GM19025 (cell line): ENCODE results near the gene RAB15.

ENCODE experiments used
- ATAC-seq: cut with Tn5 transposase; IDR thresholded peaks from one replicate; pipeline ENCODE4 v1.9.1; 2021; ENCODE audit warnings: mild to moderate bottlenecking, low read depth, moderate library complexity; ENCODE audit not compliant: unreplicated experiment

The RAB15 gene

DNA sequence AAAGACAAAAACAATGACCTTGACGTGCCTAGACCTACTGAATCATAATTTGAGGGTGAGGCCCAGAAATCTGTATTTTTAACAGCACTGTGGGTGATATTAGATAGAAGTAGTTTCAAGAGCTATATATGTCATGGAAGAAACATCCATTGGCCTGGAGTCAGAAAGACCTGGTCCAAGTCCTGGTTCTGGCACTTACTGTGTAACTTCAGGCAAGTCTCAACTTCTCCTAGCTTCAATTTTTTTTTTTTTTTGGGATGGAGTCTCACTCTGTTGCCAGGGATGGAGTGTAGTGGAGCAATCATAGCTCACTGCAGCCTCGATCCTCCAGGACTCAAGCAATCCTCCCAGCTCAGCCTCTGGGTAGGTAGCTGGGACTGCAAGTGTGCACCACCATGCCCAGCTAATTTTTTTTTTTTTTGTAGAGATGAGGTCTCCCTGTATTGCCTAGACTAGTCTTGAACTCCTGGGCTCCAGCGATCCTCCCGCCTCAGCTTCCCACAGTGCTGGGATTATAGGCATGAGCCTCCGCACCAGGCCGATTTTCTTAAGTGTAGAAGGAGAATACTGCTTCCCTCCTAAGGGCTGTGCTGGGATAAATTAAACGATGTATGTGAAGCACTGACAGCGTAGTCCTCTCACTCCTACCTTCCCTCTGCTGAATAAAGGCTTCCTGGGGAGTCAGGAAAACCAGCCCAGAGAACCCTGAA is 15.3 kb downstream of the RAB15 start:
- no peak for ATAC-seq

DNA sequence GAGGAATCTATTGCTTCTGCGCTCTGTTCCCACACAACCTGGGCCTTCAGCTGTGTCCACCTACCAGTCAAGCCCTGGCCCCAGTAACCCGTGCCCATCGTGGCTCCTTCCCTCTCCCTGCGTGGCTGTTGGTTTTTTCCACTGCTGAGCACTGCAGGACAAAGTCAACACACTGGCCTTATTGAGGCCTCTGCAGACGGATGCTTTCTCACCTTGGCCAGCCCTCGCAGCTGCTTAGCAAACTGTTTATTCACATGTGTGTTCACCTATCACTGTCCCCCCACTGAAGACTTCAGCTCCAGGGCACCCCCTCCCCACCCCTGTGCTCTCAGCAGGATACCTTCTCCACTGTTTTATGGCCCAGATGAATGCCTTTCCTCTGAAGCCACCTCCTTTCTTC is 16.8 kb downstream of the RAB15 start:
- ATAC-seq = no peak

DNA sequence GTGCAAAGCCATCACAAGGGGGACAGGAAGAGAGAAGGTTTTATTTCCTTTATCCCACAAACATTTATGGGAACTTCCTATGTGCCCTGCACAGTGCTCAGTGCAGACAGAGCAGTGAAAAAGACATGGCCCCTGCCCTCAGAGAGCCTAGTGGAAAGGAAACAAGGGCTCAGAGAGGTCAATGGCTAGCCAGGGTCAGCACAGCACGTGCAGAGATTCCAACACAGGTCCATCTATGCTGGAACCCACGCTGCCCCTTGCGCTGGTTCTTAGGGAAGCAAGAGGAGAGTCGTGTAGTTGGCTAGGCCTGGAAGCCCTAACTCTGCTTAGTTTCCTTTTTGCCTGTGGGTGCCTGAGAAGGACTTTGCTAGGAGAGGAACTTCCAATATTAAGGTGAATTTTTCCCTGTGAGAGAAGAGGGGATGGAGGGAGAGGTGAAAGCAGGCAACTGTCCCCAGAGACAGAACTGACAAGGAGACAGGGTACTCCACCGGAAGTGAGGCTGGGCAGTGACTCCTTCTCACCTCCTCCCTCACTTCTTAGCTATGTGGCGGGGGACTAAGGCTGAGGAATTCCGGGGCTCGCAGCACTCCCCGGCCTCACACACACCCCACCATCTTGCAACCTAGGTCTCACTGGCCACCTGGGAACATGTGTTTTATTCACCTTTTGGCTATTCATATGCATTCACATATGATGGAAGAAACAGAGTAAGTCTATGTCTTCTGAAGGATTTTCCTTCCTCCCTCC is 17.5 kb downstream of the RAB15 start:
- no peak for ATAC-seq

DNA sequence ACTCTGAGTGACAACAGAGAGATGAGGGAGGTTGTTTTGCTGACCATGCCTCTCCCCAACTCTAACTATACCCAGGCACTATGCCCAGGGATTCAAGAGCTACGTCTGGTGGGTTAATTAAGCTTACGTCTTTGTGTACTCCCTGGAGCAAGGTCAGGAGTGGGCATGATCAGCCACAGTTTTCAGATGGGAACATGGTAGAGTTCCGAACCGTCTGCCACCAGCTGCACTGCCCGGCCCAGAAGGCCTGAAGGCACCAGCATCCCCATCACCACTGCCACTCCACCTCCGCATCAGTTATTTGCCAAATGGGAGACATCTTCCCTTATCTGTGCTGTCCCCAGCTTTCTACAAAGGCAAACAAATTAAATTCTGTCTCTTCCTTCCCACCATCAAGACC is 18.5 kb downstream of the RAB15 start:
- no peak for ATAC-seq

DNA sequence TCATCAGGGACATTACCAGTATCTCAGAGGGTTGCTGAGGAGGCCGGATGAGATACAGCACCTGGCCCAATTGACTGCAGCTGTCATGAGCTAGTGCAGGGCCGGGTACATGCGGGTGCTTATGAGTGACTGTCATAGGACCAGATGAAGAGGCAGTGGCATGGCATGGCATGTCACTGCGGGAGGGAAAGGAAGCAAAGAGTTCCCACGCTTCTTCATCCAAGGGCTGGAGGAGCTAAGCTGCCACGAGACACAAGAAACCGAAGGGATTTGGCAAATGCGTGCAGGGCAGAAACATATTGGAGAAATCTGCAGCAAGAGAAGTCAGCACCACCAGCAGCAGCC is 18.9 kb downstream of the RAB15 start:
- ATAC-seq = no peak

DNA sequence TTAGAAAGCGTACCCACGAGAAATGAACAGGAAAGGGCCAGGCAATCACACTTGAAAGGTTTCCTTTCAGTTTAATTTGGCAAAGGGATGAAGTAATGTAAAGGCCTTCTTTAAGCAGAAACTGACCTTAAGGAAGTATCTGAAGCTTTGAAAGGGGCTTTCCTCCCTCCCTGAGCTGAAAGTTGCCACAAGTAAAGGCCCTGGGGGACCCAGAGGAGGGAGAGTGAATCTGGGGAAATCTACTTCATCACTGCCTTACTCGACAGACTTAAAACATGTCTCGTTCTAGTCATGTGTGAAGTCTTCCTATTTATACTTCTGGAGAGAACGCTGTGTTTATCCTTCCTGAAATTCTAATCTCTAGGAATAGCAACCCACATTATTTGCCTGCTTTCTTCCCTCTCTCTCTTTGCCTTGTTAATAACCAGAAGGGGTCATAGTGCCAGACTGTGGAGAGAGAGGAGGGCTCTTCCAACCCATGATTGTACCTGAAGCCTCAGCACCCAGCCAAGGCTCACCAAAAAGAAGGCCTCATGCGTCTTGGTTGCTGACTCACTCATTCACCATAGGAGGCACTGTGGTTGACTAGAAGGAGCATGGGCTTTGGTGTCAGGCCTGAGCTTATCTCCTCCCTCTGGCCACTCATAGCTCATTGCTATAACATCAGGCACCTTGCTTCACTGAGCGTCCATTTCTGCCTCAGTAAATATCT is 19.4 kb downstream of the RAB15 start:
- no peak for ATAC-seq

DNA sequence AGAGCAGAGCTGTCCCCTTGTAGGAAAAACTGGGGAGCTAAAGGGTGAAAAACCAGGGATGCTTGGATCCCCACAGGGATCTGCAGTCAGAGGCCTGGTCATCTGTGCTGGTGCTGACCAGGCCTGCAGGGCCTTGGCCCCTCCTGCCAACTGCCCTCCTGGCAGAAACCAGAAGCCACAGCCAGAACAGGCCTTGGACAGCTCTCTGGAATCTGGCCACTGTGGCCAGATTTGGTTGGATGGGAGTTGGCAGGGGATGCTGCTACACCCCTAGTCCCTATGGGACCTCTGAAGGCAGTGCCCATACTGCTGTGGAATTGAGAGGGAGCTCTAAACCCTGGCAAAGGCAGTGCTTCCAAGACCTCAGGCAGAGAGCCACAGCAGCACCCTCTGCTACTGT is 20.4 kb downstream of the RAB15 start:
- ATAC-seq = no peak

DNA sequence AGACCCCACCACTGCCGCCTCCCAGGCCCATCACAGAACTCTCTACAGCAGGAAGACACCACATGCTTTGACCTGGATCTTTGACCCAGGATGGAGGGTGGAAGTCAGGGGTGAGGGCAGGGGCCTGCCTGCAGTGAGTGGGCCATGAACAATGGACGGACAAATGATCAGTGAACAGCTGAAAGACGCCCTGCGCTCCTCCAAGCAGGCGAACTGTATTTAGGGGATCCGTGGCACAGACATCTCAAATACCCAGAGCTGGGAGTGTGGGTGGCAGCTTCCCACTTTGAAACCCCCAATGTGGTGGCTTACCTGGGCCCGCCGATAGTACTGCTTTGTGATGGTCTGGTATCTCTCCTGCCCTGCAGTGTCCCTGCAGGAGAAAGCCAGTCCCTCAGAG is 20.8 kb downstream of the RAB15 start:
- no peak for ATAC-seq

DNA sequence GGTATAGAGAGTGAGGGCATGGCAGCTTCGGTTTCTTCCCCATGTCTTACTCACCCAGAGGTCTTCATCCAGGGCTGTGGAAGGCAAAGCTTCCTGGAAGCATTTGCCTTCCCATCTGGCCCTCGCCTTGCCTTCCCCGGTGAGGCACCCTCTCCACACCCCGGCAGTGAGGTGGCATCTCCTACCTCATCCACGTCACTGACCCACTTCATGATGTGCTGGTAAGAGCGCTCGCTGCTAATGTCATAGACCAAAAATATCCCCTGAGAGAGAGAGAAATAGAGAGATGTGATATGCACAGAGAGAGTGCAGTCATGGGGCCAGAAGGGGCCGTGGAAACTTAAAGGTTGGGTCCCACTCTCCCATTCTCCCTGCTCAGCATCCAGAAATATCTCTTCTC is 21.2 kb downstream of the RAB15 start:
- no peak for ATAC-seq

DNA sequence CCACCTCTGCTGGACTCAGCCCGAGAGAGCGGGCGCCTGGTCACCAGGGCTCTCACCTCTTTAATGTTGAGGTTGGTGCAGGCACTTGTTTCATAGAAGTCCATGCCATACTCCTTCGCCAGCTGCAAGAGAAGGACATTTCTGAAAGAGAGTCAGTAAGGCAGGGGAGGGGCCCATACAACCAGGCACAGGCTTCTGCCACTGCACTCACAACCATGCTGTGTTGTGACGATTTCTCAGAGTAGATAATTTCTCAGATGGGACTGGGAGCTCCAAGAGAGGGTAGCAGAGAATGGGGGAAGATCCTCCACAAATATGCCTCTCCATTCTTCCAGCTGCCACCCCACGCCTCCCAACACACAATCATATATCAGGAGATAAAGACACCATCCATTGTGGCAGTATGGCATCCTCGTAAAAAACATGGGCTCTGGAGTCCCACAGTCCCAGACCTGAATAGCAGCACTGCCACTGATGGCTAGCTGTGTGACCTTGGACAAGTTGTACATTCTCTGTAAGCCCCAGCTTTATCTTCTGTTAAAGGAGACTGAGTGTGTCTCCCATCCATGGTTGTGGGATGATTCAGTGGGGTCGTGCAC is 23.4 kb downstream of the RAB15 start:
- no peak for ATAC-seq

DNA sequence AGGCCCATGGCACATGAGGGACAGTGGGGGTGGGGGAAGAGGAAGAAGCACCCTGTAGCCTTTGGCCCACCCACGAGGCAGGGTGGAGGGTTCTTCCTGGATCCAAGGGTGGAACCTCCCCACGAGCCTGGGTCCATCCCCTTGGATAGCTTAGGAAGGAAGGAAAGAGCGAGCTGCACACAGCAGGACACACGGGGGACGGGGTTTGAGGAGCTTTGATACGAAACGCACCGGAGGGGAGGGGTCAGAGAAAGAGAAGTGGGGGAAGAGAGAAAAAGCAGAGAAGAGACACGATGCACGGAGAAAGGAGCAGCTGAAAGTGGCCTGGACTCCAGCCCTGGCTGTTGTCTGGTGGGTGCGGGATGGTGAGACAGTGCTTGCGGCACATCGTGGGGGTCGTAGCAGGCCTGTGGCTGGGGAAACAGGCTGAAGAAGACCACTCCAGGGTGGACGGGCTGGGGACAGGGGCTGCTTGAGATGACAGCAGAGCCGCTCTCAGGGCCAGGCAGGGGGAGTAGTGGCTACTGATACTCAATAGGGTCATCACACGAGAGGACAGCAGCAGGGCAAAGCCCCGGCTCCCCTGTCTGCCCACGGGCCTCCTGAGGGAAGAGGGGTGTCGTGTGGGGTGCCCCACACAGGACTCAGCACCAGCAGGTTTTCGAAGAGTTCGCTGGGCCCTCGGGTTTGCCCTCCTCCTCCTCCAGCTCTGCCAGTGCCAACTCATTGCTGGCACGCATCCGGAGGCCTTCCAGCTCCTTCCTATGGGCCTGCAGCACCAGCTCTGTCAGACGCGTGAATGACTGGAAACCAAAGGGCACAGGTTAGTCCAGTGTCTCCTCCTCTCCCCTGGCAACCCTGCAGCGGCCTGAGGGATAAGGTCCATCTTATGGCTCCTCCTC is 24.2 kb downstream of the RAB15 start:
- no peak for ATAC-seq

DNA sequence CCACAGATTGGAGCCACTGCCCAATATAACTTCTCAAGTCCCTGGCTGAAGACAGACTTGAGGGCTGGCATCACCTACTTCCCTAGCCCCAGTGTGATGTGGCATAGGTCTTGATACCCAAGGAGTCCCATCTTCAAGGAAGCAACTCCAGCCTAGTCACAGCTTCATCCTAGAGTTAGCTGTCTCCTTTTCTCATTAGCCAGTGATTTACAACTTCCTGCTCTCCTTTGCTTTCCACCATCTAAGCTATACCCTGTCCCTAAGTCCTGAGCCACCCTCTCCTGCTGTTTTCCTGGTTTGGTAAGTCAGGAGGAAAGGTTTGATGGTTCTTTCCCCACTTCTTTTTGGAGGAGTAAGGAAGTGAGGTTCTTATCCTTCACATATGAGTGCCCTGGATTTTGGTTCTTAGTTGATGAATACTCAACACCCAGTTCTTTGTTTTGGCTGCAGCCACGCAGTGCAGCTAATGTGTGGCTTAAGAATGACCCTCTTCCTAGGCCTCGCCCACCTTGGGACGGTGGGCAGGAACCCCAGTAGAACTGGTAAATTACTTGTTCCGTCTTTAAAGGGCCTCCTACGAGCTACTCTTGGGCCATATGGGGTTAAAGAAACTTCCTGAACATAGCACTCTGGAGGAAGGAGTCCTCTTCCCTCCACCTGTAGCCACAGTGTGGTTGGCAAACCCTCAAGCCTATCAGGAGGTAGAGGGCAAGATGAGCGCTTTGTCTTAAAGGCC is 25.7 kb downstream of the RAB15 start:
- no peak for ATAC-seq

DNA sequence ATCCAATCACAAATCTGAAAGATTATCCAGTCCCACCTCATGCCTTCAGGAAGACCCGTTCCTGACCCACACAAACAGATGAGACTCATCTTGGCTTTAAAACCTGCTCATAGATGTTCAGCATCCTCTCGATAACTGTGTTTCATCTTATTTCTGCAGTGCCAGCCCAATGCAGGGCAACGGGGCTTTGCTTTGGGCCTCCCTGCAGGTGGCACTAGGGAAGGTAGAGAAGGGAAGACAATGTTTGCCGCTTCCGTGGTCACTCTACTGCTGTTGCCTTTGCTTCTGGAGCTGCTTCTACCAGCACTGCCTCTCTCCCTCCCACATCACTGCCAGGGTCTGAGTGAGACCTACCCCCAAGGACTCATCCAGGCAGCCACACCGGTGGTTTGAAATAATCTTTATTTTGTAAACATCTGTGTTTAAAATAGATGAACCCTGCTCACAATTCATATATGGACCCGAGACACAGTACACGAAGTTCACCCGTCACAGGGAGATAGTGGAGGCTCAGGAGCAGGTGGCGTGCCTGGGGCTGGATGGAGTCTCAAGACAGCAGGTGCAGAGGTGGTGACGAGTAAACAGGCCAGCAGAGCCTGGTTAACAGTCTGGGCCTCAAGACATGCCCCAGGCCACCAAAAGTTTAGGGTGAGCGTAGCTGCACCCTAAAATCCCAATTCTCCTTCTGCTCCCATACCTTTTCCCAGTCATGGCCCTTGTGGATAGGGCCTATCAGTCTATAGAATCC is 26.5 kb downstream of the RAB15 start:
- ATAC-seq = no peak

DNA sequence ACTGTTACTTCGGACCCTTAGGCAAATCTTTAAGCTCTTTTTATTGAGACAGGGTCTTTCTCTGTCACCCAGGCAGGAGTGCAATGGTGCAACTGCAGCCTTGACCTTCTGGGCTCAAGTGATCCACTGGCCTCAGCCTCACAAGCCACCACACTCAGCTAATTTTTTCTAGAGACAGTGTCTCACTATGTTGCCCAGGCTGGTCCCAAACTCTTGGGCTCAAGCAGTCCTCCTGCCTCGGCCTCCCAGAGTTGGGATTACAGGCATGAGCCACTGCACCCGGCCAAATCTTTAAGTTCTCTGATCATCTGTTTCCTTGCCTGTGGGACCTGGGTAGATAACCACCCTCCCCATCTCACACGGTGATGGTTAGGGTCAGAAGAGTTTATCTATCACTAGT is 27.3 kb downstream of the RAB15 start:
- no peak for ATAC-seq

DNA sequence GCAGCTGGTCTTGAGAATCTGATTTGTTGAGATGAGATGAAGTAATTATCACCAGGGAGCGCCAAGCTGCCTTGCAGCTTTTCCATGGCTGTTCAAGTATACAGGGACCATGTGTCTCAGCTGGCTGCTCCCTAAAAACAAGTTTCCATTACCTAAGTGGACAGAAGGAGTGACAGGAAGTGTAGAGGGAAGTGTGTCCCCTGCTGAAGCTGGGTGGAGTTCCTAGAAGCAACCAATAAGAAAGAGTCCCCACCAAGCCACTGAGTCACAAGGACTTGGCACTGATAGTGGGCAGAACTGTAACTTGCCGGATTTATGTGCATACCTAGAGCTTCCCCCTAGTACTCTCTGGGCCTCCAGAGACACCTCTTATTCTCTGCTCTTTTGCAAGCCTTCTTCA is 28.1 kb downstream of the RAB15 start:
- ATAC-seq = no peak

DNA sequence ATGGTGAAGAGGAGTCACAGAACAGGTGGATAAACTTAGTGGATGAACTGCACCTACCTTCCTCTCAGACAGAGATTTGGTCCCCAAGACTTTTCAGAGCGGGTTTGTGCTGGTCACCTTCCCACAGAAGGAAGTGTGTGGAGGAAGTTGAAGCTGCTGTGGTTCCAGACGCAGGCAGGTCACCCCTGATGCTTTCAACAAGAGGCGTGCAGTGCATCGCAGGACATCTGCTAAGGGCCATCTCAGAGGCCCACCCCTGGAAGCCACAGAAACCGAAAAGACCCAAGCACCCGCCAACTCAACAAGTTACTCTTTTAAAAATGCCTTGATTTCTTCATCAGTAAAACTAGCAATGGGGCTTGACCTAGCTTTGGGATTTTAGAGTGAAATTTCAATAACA is 28.6 kb downstream of the RAB15 start:
- ATAC-seq = no peak

DNA sequence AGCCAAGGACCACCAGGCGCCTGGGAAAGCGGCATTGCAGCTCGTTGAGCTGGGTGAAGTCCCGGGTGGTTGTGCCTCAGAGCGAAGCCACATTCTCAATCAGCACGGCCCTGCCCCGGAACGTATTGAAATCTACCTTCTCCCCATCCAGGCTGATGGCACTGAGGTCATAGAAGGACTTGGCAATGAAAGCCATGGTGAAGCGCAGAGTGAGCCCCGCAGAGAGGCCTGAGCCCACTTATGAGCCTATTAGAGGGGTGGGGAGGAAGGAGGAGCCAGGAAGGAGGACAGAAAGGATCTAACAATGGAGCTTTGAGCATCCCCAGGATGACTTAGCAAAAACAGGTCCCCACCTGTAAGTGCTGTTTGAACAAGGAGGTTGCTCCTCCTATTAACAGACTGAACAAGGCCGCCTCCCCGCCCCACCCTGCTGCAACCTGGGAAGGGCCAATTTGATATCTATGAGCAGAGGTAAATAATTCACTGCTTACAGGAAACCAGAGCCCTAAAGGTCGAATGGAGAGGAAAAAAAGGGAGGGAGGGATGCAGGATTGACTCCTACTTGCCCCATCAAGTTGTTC is 29.5 kb downstream of the RAB15 start, which contains the start of gene GPX2:
Gene GPX2 (minus strand): TSS at position 215 of the 581 bp plus-strand sequence. CDS start 19 bp downstream, at position 196.
- no peak for ATAC-seq

DNA sequence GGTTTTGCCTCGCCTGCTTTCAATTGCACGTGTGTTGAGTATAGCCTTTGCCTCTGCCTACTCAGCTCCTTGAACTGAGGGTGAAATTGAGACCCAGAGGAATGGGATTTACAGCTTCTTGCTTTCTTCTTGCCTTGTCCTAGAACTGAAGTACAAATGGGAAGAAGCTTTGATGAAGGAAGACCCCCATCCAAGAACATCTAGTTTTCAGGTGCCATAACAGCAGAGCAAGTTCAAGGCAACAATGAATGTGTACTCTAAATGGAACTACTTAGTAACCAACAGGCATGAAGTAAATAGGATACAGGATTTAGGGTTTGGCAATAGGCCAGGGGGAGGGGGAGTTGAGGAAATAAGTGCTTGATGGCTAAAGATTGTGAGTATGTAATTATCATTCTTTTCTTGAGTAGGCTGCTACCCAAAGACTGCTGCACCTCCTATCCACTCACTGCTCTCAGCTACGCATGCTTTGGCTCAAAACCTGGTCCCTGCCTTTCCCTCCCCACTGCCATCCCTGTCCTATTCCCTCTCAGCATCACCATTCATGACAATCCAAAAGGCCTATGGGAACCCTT is 31.7 kb downstream of the RAB15 start:
- ATAC-seq = no peak
